AG09309 (cell line): ENCODE results near the gene SULF2.
A peak's percentile ranks its signal among the peaks of the same experiment; 100 is the strongest.
"Not testable (repeated sequence)": the region's sequence is repeated elsewhere in the genome, so short reads cannot be mapped to it uniquely, and the experiment has no call there.

Experiments
- DNase-seq: peaks from one replicate; pipeline ENCODE4 v3.0.0-alpha.2; 2010; ENCODE audit warnings: low read depth
- H3K4me3 ChIP-seq: 2 replicates; pipeline ENCODE4 v1.5.1; 2011; ENCODE audit warnings: mild to moderate bottlenecking, low read depth, low read length, moderate library complexity; ENCODE audit not compliant: control insufficient read depth
- TF ChIP-seq, protein P1 (sequence below): IDR thresholded peaks from 2 replicates; pipeline ENCODE4 v1.5.1; 2011; ENCODE audit warnings: mild to moderate bottlenecking, low read depth, low read length, inconsistent platforms; ENCODE audit not compliant: insufficient read depth, control insufficient read depth; ENCODE audit errors: missing control alignments

SULF2 gene

DNA sequence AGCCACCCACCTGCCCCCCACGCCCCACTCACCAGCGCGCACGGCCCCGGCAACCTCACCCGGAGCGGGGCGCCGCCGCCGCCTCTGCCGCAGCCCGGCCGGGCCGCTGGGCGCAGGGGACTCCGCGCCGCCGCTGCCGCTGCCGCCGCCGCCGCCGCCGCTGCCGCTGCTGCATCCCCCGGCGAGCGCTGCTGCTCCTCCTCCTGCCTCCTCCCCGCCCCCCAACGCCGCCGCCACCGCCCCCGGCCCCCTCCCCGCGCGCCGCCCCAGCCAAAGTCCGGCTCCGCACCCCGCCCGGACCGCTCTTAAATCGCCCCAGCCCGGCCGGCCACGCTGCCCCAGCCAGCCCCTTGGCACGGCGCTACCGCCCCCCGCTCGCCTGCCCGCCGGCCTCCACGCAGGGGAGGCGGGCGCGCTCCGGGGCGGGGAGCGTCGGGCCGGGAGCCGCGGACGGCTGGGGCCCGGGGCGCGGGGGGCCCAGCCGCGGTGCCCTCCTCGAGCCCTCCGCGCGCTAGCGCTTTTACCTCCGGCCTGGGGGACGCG is at the start of gene SULF2:
TSS of gene SULF2 (minus strand) at position 171 of the 543 bp plus-strand sequence. CDS start 28,118 bp downstream, outside the sequence.
- DNase-seq: no peak
- peak within 1 kb of the TSS; percentile 60 for H3K4me3 ChIP-seq
- TF ChIP-seq, protein P1, sequence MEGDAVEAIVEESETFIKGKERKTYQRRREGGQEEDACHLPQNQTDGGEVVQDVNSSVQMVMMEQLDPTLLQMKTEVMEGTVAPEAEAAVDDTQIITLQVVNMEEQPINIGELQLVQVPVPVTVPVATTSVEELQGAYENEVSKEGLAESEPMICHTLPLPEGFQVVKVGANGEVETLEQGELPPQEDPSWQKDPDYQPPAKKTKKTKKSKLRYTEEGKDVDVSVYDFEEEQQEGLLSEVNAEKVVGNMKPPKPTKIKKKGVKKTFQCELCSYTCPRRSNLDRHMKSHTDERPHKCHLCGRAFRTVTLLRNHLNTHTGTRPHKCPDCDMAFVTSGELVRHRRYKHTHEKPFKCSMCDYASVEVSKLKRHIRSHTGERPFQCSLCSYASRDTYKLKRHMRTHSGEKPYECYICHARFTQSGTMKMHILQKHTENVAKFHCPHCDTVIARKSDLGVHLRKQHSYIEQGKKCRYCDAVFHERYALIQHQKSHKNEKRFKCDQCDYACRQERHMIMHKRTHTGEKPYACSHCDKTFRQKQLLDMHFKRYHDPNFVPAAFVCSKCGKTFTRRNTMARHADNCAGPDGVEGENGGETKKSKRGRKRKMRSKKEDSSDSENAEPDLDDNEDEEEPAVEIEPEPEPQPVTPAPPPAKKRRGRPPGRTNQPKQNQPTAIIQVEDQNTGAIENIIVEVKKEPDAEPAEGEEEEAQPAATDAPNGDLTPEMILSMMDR: no peak

DNA sequence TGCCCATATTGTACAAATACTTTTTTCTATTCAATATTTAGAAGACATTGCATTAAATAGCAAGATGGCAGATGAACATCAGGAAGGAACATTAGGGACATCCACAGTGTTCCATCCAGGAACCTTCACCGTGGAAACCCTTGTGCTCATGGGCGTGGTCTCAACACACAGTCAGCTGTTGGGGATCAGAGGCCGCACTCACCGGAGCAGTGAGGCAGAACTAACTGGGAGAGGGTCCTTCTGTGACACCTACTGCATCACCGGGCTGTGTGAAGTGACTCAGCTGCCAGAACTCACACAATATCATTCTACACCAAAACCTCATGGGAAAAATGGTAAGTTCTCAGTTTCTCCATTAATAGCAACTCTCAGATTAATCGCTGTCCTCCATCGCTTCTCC is 46.4 kb upstream of the SULF2 start:
- H3K4me3 ChIP-seq, DNase-seq: not testable (repeated sequence)

DNA sequence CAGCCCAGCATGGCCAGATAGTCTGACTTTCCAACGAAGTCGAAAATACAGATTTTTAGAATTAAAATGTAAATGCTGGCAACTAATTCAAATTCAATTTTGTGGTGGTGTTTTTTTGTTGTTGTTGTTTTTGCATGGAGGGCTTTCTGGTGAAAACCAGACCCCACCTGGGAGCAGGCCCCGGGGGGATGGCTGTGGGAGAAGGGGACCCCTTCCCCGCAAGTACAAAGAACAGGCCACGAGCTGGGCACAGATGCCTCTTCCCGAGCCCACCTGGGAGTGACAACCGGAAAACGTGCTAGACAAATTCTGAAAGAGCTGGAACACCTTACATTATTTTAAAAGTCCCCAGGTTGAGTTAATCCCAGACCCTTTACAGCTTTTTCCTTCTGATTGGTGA is 41.4 kb upstream of the SULF2 start:
- not testable (repeated sequence) for H3K4me3 ChIP-seq, DNase-seq

DNA sequence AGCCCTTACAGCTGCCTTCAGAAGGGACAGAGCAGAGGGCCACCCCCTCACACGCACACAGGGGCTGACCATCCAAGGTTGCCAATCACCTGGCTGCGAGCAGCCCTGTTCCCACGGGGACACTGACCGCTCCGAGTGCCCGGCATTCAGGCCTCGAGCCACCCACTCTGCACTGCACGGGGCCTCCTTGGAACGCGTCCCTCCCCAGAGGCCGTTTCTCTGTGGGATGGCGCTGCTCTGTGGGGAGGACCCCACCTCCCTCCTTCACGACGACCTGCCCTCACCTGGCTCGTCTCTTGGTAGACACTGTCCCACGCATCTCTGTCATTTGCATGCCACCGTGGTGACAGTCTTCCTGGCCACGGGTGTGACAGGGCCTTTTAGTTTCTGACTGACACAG is 40.7 kb upstream of the SULF2 start:
- H3K4me3 ChIP-seq, DNase-seq: not testable (repeated sequence)

DNA sequence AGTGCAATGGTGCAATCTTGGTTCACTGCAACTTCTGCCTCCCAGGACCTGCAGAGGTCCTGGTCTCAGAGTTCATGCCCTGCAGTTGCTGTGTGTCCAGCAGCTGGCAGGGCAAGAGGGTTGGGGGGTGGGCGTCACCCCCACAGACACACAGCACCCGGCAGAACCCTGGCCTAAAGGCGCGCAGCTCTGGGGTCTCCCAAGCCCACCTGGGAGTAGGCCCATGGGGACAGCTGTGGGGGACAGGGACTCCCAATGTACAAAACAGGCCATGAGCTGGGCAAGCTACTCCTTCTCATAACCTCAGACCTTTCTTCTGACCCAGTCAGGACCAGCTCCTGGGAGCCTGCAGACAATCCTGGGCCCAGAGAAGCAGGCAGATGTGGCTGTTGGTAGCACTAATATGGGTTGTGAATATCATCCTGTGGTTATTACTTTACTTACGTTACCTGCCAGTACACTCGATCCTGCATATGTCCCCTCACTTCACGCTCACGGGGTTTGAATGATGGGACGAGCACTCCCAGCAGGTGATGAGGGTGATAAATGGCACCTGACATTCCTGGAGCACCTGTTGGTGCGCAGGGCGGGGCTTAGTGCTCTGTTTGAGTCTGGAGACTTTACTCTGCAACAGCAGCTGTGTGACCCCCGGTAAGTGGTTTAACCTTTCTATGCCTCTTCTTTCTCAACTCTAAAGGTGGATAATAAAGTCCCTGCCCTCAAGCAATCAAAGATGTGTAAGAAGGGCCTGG is 39.9 kb upstream of the SULF2 start:
- H3K4me3 ChIP-seq: no peak overlapping the region
- DNase-seq: no peak
- TF ChIP-seq, protein P1: no peak

DNA sequence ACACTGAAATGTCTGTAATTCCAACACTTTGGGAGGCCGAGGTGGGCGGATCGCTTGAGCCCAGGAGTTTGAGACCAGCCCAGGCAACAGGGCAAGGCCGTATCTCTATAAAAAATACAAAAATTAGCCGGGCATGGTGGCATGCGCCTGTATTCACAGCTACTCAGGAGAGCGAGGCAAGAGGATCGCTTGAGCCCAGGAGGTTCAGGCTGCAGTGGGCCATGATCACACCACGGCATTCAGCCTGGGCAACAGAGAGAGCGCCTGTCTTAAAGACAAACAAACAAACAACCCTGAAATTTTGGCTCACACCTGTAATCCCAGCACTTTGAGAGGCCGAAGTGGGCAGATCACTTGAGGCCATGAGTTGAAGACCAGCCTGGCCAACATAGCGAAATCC is 38.7 kb upstream of the SULF2 start:
- H3K4me3 ChIP-seq, DNase-seq: not testable (repeated sequence)

DNA sequence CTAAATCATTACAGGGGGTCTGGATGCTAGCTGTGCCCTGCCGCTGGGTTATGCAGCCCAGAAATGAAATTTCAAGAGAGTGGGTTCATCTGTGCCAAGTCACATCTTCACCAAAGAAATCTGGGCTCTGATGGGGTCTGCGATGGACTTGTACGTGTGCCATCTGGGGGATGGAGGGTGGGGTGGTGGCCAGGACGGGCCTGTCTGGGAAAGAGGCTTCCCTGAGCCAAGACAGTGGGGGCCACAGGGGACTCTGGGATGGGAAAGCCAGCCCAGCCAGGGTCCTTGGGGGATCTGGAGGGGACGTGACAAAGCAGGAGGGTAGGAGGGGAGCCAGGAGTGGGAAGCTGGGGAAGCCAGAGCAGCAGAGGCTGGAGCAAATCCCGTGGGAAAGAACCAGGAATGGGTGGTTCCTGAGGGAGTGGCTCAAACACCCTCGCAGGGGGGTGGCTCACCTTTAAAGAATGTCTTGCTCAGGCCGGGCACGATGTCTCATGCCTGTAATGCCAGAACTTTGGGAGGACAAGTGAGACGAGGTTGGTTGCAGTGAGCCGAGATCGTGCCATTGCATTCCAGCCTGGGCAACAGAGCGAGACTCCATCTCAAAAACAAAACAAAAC is 36.3 kb upstream of the SULF2 start:
- no peak for DNase-seq
- TF ChIP-seq, protein P1: no peak
- no peak overlapping the region for H3K4me3 ChIP-seq

DNA sequence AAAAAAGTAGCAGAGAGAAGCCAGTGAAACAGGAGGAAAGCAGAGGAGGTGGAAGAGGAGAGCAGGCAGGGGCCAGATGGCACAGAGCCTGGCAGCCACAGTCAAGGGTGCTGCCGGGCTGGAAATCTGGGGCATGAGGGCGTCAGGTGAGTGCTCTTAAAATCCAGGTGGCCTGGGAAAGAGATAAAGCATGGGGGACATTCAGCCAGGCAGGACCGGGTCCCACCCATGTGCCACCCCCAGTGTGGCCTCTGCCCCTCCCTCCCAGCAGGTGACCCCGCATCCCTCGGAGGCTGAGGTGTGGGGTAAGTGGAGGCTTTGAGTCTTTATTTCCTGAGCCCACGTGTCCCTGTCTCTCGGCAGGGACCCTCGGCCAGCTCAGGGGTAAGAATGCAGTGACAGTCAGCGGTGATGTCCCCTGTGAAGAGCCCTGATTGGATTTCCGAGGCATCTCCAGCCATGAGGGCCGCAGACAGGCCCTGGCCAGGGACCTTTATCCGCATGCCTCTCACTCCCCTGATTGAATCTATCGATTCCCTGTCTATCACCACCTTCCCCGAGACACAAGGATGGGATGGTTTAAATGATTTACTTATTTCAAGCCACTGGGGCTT is 33.8 kb upstream of the SULF2 start:
- TF ChIP-seq, protein P1: no peak
- no peak for DNase-seq
- no peak overlapping the region for H3K4me3 ChIP-seq
